HepG2 (cell line): ENCODE results near the gene SP1. TPM values are rescaled to one million over a fixed set of nuclear protein-coding genes. Genes with fewer than 3 reads are reported as not detected.

Experiments
- AHR ChIP-seq: IDR thresholded peaks from 2 replicates; pipeline ENCODE4 v1.6.1; 2018; ENCODE audit warnings: missing genetic modification reagents, missing compliant biosample characterization
- BRCA1 ChIP-seq: sonication (generic); formaldehyde crosslinking; IDR thresholded peaks from 2 replicates; pipeline ENCODE4 v1.4.0; 2020; ENCODE audit warnings: missing genetic modification reagents
- LRRFIP1 ChIP-seq: sonication (generic); formaldehyde crosslinking; conservative IDR thresholded peaks from 2 replicates; pipeline ENCODE4 v1.4.0; 2020; ENCODE audit warnings: missing genetic modification reagents
- MXI1 ChIP-seq: IDR thresholded peaks from 3 replicates; pipeline ENCODE4 v1.6.1; 2012; ENCODE audit warnings: low read depth, low read length, inconsistent platforms, borderline replicate concordance
- RBM22 ChIP-seq: fragments of 200-400 bp; formaldehyde crosslinking; optimal IDR thresholded peaks from 2 replicates; pipeline ENCODE3; 2017; ENCODE audit warnings: mild to moderate bottlenecking, low read length, moderate library complexity
- SPEN ChIP-seq: sonication (generic); formaldehyde crosslinking; IDR thresholded peaks from 2 replicates; pipeline ENCODE4 v1.5.1; 2020; ENCODE audit warnings: low read depth, mild to moderate bottlenecking, missing genetic modification reagents
- TBX2 ChIP-seq: sonication (generic); formaldehyde crosslinking; IDR thresholded peaks from 2 replicates; pipeline ENCODE4 v1.5.0; 2020; ENCODE audit warnings: missing genetic modification reagents, mild to moderate bottlenecking, borderline replicate concordance
- TEAD3 ChIP-seq: optimal IDR thresholded peaks from 2 replicates; pipeline ENCODE3; 2016; ENCODE audit warnings: borderline replicate concordance
- ZNF407 ChIP-seq: sonication (generic); formaldehyde crosslinking; IDR thresholded peaks from one replicate; pipeline ENCODE4 v1.5.1; 2020; ENCODE audit warnings: mild to moderate bottlenecking, missing genetic modification reagents; ENCODE audit errors: not compliant biosample characterization
- ZNF543 ChIP-seq: sonication (generic); formaldehyde crosslinking; IDR thresholded peaks from 2 replicates; pipeline ENCODE4 v1.4.0; 2020; ENCODE audit warnings: mild to moderate bottlenecking, missing genetic modification reagents
- ZNF646 ChIP-seq: sonication (generic); formaldehyde crosslinking; IDR thresholded peaks from 2 replicates; pipeline ENCODE4 v1.9.0; 2021; ENCODE audit warnings: mild to moderate bottlenecking, missing genetic modification reagents
- polyA plus RNA-seq, 8 experiments: library from polyadenylated mRNA; depleted of rRNA in 3 of 8; stranded (reverse) in 7 of 8; unstranded in 1 of 8; fragments of >200 nt; fragmentation: Illumina TruSeq in 4 of 8; extraction: Trizol in 4 of 8; gene quantifications; 2 replicates each; pipeline versions ENCODE4 v1.2.1 to v1.2.3, GENCODE V29; 2011 to 2016; ENCODE audit warnings: low read depth in 4 of 8, missing spikeins in 1 of 8, mixed read lengths in 1 of 8; ENCODE audit not compliant: insufficient read depth in 1 of 8
- total RNA-seq, 5 experiments: library from RNA; depleted of rRNA; stranded (reverse); fragments of >200 nt; fragmentation: Illumina TruSeq; extraction: Trizol; gene quantifications; 2 replicates each; pipeline ENCODE4 v1.2.3, GENCODE V29; 2016; ENCODE audit warnings: low read depth in 1 of 5

The SP1 gene
- total and polyA plus RNA-seq, 2 of the 13 experiments (the other 11 are each of a cell fraction or from before 2014, with no cell fraction given) = 26.5 to 27.5 TPM

DNA sequence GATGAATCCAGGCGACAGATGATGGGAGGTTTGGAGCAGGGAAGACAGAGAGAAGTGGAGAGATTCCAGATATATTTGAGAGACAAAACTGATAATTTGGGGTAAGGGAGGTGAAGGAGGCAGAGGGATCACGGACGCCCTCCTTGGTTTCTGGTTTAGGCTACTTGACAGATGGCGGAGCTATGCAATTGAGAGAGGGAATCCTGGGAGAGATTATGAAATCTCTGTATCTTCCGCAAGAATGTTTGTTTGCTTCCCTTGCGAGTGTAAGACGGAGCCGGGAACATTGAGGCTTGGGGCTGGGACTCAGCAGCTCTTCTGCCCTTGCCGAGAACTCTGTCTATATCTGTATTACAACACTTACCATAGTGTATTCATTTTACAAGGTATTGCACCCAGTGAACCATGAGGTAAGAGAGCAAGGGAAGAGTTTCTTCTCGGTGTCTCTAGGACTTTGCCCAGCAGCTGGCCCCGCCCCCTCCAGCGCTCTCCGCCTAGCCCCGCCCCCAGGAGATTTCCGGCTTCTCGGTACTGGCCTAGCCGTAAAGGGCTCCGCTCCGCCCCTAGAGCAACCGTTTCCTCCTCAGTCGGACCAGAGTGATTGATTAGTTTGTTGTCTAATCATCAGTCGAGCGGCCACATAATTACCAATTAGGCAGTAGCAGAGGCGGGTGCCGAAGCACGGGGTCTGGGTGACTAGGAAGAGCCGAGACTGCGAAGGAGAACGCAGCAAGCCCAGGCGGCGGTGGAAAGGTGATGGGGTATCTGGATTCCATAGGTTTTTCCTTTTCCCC, 61.3 kb downstream of the SP1 start, which contains the start of gene PRR13 (continued):
- TF ChIP-seq LRRFIP1 (CRISPR knock-in tag) (no peak), ZNF407 (CRISPR knock-in tag) (peak; percentile 15), AHR (CRISPR knock-in tag) (no peak), TBX2 (no peak), TEAD3 (CRISPR knock-in tag) (no peak), MXI1 (no peak; the same call in 2 of the 3 replicates), RBM22 (no peak), ZNF646 (CRISPR knock-in tag) (no peak), ZNF543 (no peak), BRCA1 (CRISPR knock-in tag) (0 out of 2 replicates have a peak, but pooled peaks have one; percentile 22), SPEN (CRISPR knock-in tag) (no peak)
